ENCODE measurements around the gene FAM120A.

DNA sequence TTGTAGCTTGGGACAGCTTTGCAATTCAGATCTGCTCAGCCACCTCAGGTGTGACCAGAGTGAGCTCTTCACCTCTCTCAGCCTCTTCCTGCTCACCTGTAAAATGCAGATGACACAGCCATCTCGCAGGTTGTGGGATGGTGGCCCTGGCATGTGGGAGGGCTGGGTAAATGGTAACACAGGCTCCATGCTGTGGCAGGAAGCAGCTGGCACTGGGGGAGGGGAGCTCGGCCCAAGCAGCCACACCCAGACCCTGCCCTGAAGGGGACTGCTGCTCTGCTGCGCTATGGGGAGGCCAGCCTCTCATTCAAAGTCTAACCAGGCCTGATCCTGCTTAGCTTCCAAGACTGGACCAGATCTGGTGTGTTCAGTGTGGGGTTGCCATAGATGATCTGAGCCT lies 149.0 kb downstream of the FAM120A start:
- TF ChIP-seq EZH2 (IDR thresholded peaks at IDR 0.05; ENCODE audit: insufficient read depth, low read length): no peak
- TF ChIP-seq, protein P1, sequence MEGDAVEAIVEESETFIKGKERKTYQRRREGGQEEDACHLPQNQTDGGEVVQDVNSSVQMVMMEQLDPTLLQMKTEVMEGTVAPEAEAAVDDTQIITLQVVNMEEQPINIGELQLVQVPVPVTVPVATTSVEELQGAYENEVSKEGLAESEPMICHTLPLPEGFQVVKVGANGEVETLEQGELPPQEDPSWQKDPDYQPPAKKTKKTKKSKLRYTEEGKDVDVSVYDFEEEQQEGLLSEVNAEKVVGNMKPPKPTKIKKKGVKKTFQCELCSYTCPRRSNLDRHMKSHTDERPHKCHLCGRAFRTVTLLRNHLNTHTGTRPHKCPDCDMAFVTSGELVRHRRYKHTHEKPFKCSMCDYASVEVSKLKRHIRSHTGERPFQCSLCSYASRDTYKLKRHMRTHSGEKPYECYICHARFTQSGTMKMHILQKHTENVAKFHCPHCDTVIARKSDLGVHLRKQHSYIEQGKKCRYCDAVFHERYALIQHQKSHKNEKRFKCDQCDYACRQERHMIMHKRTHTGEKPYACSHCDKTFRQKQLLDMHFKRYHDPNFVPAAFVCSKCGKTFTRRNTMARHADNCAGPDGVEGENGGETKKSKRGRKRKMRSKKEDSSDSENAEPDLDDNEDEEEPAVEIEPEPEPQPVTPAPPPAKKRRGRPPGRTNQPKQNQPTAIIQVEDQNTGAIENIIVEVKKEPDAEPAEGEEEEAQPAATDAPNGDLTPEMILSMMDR (IDR thresholded peaks at IDR 0.05; ENCODE audit: insufficient read depth, low read depth, low read length): no peak
